Progenitor cell of endocrine pancreas (in vitro differentiated cells): Measurements from ENCODE around the gene FADS1. TPM values are rescaled to one million over a fixed set of nuclear protein-coding genes. Genes with fewer than 3 reads are reported as not detected.

Experiments
- DNase-seq: peaks from one replicate; pipeline ENCODE4 v3.0.0; 2021; ENCODE audit warnings: low spot score; ENCODE audit not compliant: unreplicated experiment
- H3K27ac Mint-ChIP-seq: 2 replicates; pipeline ENCODE4 v1.8.0; 2021; ENCODE audit warnings: mild to moderate bottlenecking, moderate library complexity, mixed read lengths
- H3K27me3 Mint-ChIP-seq: 2 replicates; pipeline ENCODE4 v1.8.0; 2021; ENCODE audit warnings: mixed read lengths
- H3K36me3 Mint-ChIP-seq: 2 replicates; pipeline ENCODE4 v1.8.0; 2022; ENCODE audit warnings: mixed read lengths; ENCODE audit not compliant: insufficient read depth
- H3K4me1 Mint-ChIP-seq: 2 replicates; pipeline ENCODE4 v1.8.0; 2021; ENCODE audit warnings: low read depth, mixed read lengths
- H3K4me3 Mint-ChIP-seq: 2 replicates; pipeline ENCODE4 v1.8.0; 2021; ENCODE audit warnings: low read depth, mild to moderate bottlenecking, moderate library complexity, mixed read lengths
- H3K9me3 Mint-ChIP-seq: 2 replicates; pipeline ENCODE4 v1.8.0; 2021; ENCODE audit warnings: low read depth, mixed read lengths
- CTCF ChIP-seq: fragments of 200-600 bp; sonication (generic); IDR thresholded peaks from one replicate; pipeline ENCODE4 v1.5.0; 2021; ENCODE audit warnings: antibody characterized with exemption, mild to moderate bottlenecking; ENCODE audit not compliant: unreplicated experiment
- total RNA-seq: library from RNA; stranded (reverse); gene quantifications from 2 replicates; pipeline ENCODE4 v1.2.1, GENCODE V29; 2021

The FADS1 gene
- total RNA-seq, 1 donor from 2014 or later = 114 TPM

DNA sequence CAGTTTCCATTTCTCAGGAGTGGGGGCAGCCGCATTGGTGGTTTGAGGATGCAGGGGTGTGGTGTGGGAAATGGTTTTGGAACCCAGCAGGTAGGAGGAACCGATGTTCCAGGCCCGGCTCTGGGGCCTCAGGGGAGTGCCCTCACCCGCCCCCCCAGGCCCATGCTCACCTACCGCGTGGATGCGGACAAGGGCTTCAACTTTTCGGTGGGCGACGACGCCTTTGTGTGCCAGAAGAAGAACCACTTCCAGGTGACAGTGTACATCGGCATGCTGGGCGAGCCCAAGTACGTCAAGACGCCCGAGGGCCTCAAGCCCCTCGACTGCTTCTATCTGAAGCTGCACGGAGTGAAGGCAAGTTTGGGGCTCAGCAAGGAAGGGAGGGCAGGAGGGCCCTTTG, 43.0 kb downstream of the FADS1 start:
- no peak overlapping the region for H3K4me3 Mint-ChIP-seq
- H3K27ac Mint-ChIP-seq = no peak overlapping the region

DNA sequence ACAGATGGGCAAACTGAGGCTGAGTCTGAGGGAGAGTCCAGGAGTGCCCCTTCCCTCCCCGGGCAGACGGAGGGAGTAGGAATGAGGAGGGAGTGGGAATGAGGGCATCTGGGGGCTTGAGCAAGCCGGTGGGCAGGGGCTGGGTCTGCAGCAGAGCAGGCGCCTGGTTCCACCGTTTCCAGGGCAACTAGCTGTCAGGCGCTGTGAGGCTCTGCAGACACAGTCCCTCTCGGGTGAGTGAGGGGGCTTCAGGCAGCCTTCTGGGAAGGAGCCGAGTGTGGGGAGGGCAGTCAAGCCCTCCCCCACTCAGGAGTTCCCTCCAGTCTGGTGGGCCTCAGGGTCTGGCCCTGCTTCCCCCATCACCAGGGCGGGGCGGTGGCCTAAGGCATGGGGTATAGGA, 43.4 kb downstream of the FADS1 start:
- no peaks in the 10 kb centered on the region for H3K9me3 Mint-ChIP-seq
- TF ChIP-seq CTCF = no peak
- peaks cover 8% of the 10 kb centered on the region for H3K36me3 Mint-ChIP-seq
- H3K27me3 Mint-ChIP-seq = no peaks in the 10 kb centered on the region
- no peak overlapping the region for H3K27ac Mint-ChIP-seq
- H3K4me3 Mint-ChIP-seq = no peak overlapping the region
- H3K4me1 Mint-ChIP-seq = peaks cover 12% of the 10 kb centered on the region
- DNase-seq = no peak

More for the DNA sequence above, 43.0 kb downstream of the FADS1 start:
- H3K4me1 Mint-ChIP-seq = peaks cover 8% of the 10 kb centered on the region
- H3K27me3 Mint-ChIP-seq = no peaks in the 10 kb centered on the region
- TF ChIP-seq CTCF = no peak
- H3K36me3 Mint-ChIP-seq = peaks cover 8% of the 10 kb centered on the region
- no peak for DNase-seq
- H3K9me3 Mint-ChIP-seq = no peaks in the 10 kb centered on the region

GRCh38 chr11:61771985-61772455, 44.8 kb downstream of the FADS1 start:
- no peak overlapping the region for H3K4me3 Mint-ChIP-seq
- no peak for DNase-seq
- TF ChIP-seq CTCF = no peak
- no peaks in the 10 kb centered on the region for H3K27me3 Mint-ChIP-seq
- H3K27ac Mint-ChIP-seq = peak overlapping the region; percentile 84
- H3K9me3 Mint-ChIP-seq = no peaks in the 10 kb centered on the region
- H3K4me1 Mint-ChIP-seq = peaks cover 19% of the 10 kb centered on the region
- H3K36me3 Mint-ChIP-seq = peaks cover 5% of the 10 kb centered on the region

GRCh38 chr11:61771195-61771894, 45.5 kb downstream of the FADS1 start:
- peaks cover 19% of the 10 kb centered on the region for H3K4me1 Mint-ChIP-seq
- DNase-seq = no peak
- no peak for TF ChIP-seq CTCF
- H3K9me3 Mint-ChIP-seq = no peaks in the 10 kb centered on the region
- H3K4me3 Mint-ChIP-seq = no peak overlapping the region
- peak overlapping the region; percentile 88 for H3K27ac Mint-ChIP-seq
- peaks cover 3% of the 10 kb centered on the region for H3K36me3 Mint-ChIP-seq
- H3K27me3 Mint-ChIP-seq = no peaks in the 10 kb centered on the region

GRCh38 chr11:61769946-61770683, 46.7 kb downstream of the FADS1 start:
- Mint-ChIP-seq H3K27ac (peak overlapping the region; percentile 86), H3K4me1 (peaks cover 19% of the 10 kb centered on the region), H3K9me3 (no peaks in the 10 kb centered on the region), H3K27me3 (no peaks in the 10 kb centered on the region), H3K4me3 (peak overlapping the region; percentile 31), H3K36me3 (peaks cover 3% of the 10 kb centered on the region)
- no peak for DNase-seq
- no peak for TF ChIP-seq CTCF
